T-cell (primary cell): Measurements from ENCODE around the gene ZNF426. TPM values are rescaled to one million over a fixed set of nuclear protein-coding genes. Genes with fewer than 3 reads are reported as not detected.
"Not testable (repeated sequence)": the region's sequence is repeated elsewhere in the genome, so short reads cannot be mapped to it uniquely, and the experiment has no call there.

Experiments used
- ATAC-seq, 4 experiments: fragments of 200-7000 bp in 3 of 4; fragments of 150-1000 bp in 1 of 4; cut with Tn5 transposase; replicated peaks in 1 of 4; 1 replicate in 3 of 4; 2 replicates in 1 of 4; pipeline ENCODE4 v1.10.0; 2021; ENCODE audit warnings: moderate library complexity in 3 of 4, mild to moderate bottlenecking in 2 of 4, moderate number of reproducible peaks in 1 of 4
- CTCF ChIA-PET, 2 donors: fragments of 300-600 bp; sonication (Branson Sonifier 250); formaldehyde crosslinking; loops; one replicate each; lab custom pipeline; 2022; ENCODE audit warnings: antibody characterized with exemption in 2 of 2; lab: Charles Lee
- POLR2A ChIA-PET, 2 donors: fragments of 300-600 bp; sonication (Branson Sonifier 250); formaldehyde crosslinking; loops; one replicate each; lab custom pipeline; 2022; ENCODE audit warnings: antibody characterized with exemption in 2 of 2; lab: Charles Lee
- DNase-seq, 35 experiments: peaks; one replicate each; pipeline versions ENCODE4 v3.0.0 to v3.0.0-alpha.2; 2013 to 2023
- H3K27ac ChIP-seq: one replicate; pipeline ENCODE4 v1.5.1; 2013; ENCODE audit warnings: low read length
- H3K27me3 ChIP-seq, 2 experiments: replicated peaks in 1 of 2; 1 replicate in 1 of 2; 2 replicates in 1 of 2; pipeline versions ENCODE4 v1.6.1 to v1.7.0; 2013; ENCODE audit warnings: low read length in 1 of 2, mixed read lengths in 1 of 2; ENCODE audit not compliant: control insufficient read depth in 2 of 2, insufficient read depth in 2 of 2; ENCODE audit errors: extremely low read depth in 1 of 2
- H3K36me3 ChIP-seq, 2 donors: 1 replicate in 1 of 2; 2 replicates in 1 of 2; pipeline versions ENCODE4 v1.6.1 to v1.7.0; 2013; ENCODE audit warnings: low read length in 1 of 2; ENCODE audit not compliant: control insufficient read depth in 2 of 2, insufficient read depth in 1 of 2; ENCODE audit errors: extremely low read depth in 1 of 2
- H3K4me1 ChIP-seq, 2 experiments: 1 replicate in 1 of 2; 2 replicates in 1 of 2; pipeline versions ENCODE4 v1.6.1 to v1.7.0; 2013; ENCODE audit warnings: low read length in 2 of 2, mixed read lengths in 1 of 2; ENCODE audit not compliant: insufficient read depth in 2 of 2, control insufficient read depth in 1 of 2; ENCODE audit errors: extremely low read depth in 1 of 2
- H3K4me3 ChIP-seq, 2 donors: 1 replicate in 1 of 2; 2 replicates in 1 of 2; pipeline versions ENCODE4 v1.5.1 to v1.7.0; 2013; ENCODE audit warnings: mild to moderate bottlenecking in 2 of 2, low read length in 1 of 2, moderate library complexity in 1 of 2; ENCODE audit not compliant: control insufficient read depth in 1 of 2; ENCODE audit errors: extremely low read depth in 1 of 2
- H3K9me3 ChIP-seq: 2 replicates; pipeline ENCODE4 v1.7.0; 2013
- H3K27ac Mint-ChIP-seq, 2 donors: one replicate each; pipeline ENCODE4 v1.8.0; 2020 to 2021; ENCODE audit warnings: mild to moderate bottlenecking in 2 of 2, mixed read lengths in 2 of 2
- H3K27me3 Mint-ChIP-seq, 2 donors: one replicate each; pipeline ENCODE4 v1.8.0; 2021 to 2022; ENCODE audit warnings: mixed read lengths in 2 of 2
- H3K36me3 Mint-ChIP-seq: one replicate; pipeline ENCODE4 v1.8.0; 2021; ENCODE audit warnings: mixed read lengths
- H3K4me1 Mint-ChIP-seq, 3 donors: one replicate each; pipeline ENCODE4 v1.8.0; 2020 to 2022; ENCODE audit warnings: mixed read lengths in 3 of 3, mild to moderate bottlenecking in 1 of 3
- H3K4me3 Mint-ChIP-seq, 3 donors: one replicate each; pipeline ENCODE4 v1.8.0; 2020 to 2022; ENCODE audit warnings: mild to moderate bottlenecking in 3 of 3, mixed read lengths in 3 of 3, moderate library complexity in 3 of 3
- H3K9me3 Mint-ChIP-seq, 3 donors: one replicate each; pipeline ENCODE4 v1.8.0; 2020 to 2022; ENCODE audit warnings: mixed read lengths in 3 of 3
- WGBS: methylation state at CpG from one replicate; pipeline ENCODE4 v1.1.5; 2013; ENCODE audit warnings: missing lambda C conversion rate; ENCODE audit not compliant: insufficient coverage; 5-methylcytosine and 5-hydroxymethylcytosine counted together
- total RNA-seq, 35 experiments: library from RNA in 6 of 35; stranded (reverse) in 6 of 35; fragments of 120-200 nt in 1 of 35; gene quantifications; one replicate each; pipeline versions ENCODE4 v1.2.1 to v1.2.4 and lab custom pipeline; 2013 to 2026

Gene ZNF426
- total RNA-seq, 5 donors from 2014 or later (not counting 1 experiment from before 2014, with no cell fraction given): 8.3 to 18.1 (median 13.2) TPM

DNA sequence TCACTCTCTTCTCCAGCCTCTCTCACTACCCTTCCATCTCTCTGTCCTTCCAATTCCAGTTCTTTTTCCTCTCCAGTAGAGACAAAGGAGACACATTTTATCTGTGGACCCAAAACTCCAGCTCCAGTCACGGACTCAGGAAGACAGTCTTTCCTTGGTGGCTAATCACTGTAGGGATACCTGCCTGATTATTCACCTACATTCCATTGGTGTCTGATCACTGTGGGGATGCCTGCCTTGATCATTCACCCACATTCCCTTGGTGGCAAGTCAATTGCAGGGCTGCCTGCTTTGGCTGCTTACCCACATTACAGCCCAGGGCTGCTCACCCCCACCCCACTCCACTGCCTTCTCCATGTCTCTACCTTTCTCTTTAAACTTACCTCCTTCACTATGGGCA is 1.5 kb upstream of the ZNF426 start:
- DNase-seq, H3K27ac ChIP-seq, H3K27me3 ChIP-seq, H3K9me3 ChIP-seq, ATAC-seq, H3K27me3 Mint-ChIP-seq, CTCF ChIA-PET, H3K4me3 ChIP-seq, POLR2A ChIA-PET: not testable (repeated sequence)
- H3K36me3 Mint-ChIP-seq: peaks cover 28% of the 10 kb centered on the region
- 100% methylated on average over 1 of the region's 1 CpG for WGBS
- H3K4me3 Mint-ChIP-seq: peak overlapping the region; percentile 95 to 99 (median 96)
- Histone ChIP-seq H3K36me3 (peaks cover under 1 to 12% of the 10 kb centered on the region in 2 donors), H3K4me1 (peaks cover 5 to 21% of the 10 kb centered on the region in 2 experiments)
- peaks cover 31 to 37% (median 31%) of the 10 kb centered on the region in 3 donors for H3K4me1 Mint-ChIP-seq
- H3K27ac Mint-ChIP-seq: peak overlapping the region; percentile 60 to 64
- H3K9me3 Mint-ChIP-seq: peaks cover 15 to 18% (median 16%) of the 10 kb centered on the region in 3 donors

DNA sequence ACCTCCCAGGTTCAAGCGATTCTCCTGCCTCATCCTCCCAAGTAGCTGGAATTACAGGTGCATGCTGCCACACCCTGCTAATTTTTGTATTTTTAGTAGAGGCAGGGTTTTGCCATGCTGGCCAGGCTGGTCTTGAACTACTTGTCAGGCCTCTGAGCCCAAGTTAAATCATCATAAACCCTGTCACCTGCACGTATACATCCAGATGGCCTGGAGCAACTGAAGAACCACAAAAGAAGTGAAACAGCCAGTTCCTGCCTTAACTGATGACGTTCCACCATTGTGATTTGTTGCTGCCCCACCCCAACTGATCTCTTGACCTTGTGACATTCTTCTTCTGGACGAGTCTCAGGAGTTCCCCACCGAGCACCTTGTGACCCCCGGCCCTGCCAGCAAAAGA is 756 bp upstream of the ZNF426 start:
- WGBS: 96% methylated on average over 5 of the region's 6 CpGs
- Mint-ChIP-seq H3K4me1 (peaks cover 31 to 37% (median 31%) of the 10 kb centered on the region in 3 donors), H3K36me3 (peaks cover 35% of the 10 kb centered on the region), H3K4me3 (peak overlapping the region; percentile 95 to 99 (median 96)), H3K27ac (peak overlapping the region; percentile 92 to 97), H3K9me3 (peaks cover 15 to 18% (median 16%) of the 10 kb centered on the region in 3 donors)
- H3K36me3 ChIP-seq: peaks cover 7 to 19% of the 10 kb centered on the region in 2 donors
- H3K27me3 Mint-ChIP-seq, H3K4me3 ChIP-seq, CTCF ChIA-PET, H3K9me3 ChIP-seq, ATAC-seq, DNase-seq, POLR2A ChIA-PET, H3K27me3 ChIP-seq: not testable (repeated sequence)
- peak overlapping the region; percentile 92 for H3K27ac ChIP-seq
- peaks cover 5 to 21% of the 10 kb centered on the region in 2 experiments for H3K4me1 ChIP-seq

DNA sequence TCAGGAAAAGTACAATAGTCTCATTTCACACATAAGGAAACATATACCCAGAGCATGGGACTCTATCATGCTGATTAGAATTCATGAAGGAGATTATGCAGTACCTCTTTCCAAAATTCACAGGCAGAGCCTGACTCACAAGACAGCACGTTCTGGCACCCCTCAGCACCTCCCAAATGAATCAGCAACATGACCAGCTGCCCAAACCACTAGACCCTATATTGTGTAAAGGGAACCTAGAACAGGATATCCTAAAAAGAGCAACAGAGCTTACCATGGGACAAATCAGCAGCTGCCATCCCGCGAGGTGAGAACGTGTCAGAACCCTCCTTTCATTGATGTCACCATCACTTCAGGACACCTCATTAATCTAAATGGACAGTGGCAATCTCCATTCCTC is 2.5 kb downstream of the ZNF426 start:
- peaks cover 5 to 21% of the 10 kb centered on the region in 2 experiments for H3K4me1 ChIP-seq
- no peak overlapping the region for H3K4me3 ChIP-seq
- no peaks in the 10 kb centered on the region for H3K27me3 ChIP-seq
- peak overlapping the region in 1 of 3 donors; percentile 23 for H3K4me3 Mint-ChIP-seq
- 67% methylated on average over 1 of the region's 4 CpGs for WGBS
- ChIA-PET CTCF (interaction anchor here in 1 of 2 donors (0.5 kb wide), 1 partner anchor 116 kb away, joined by 3 read pairs; no protein-coding TSS in a partner anchor), POLR2A (no interaction called here)
- no peak overlapping the region for H3K27ac ChIP-seq
- H3K9me3 ChIP-seq: no peaks in the 10 kb centered on the region
- no peak for DNase-seq
- peaks cover 18 to 50% of the 10 kb centered on the region in 2 donors for H3K36me3 ChIP-seq
- H3K36me3 Mint-ChIP-seq: peaks cover 67% of the 10 kb centered on the region
- H3K27me3 Mint-ChIP-seq: no peaks in the 10 kb centered on the region
- no peak overlapping the region for H3K27ac Mint-ChIP-seq
- H3K4me1 Mint-ChIP-seq: peaks cover 31 to 37% (median 31%) of the 10 kb centered on the region in 3 donors
- no peak for ATAC-seq
- peaks cover 30 to 39% (median 37%) of the 10 kb centered on the region in 3 donors for H3K9me3 Mint-ChIP-seq

DNA sequence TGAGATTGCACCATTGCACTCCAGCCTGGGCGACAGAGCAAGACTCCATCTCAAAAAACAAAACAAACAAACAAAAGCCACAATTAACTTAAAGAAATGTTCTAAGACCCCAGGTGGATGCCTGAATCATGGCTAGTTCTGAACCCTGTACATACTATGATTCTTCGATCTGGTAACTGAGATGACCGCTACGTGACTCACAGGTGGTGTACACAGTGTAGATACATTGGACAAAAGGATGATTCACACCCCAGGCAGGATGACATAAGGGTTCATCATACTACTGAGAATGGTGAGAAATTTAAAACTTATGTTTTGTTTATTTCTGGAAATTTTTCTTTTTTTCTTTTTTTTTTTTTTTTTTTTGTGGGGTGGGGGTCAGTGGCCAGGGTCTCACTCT is 6.5 kb downstream of the ZNF426 start:
- no peak for ATAC-seq
- peaks cover 90% of the 10 kb centered on the region for H3K36me3 Mint-ChIP-seq

DNA sequence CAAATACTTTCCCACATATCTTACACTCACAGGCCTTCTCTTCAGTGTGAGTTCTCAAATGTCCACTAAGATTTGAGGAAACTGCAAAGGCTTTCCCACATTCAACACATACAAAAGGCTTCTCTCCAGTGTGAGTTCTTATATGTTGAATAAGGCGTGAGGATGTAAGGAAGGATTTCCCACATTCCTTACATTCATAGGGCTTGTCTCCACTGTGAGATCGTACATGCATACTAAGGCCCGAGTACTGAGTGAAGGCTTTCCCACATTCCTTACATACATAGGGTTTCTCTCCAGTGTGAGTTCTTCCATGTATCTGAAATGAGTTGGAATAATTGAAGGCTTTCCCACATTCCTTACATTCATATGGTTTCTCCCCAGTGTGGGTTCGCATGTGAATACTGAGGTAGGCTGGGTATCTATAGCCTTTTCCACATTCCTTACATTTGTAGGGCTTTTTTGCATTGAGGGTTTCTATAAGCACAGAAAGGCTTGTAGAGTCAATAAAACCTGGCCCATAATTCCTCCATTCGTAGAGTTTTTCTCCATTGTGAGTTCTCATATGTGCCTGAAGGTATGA is 9.6 kb downstream of the ZNF426 start:
- Mint-ChIP-seq H3K27me3 (no peaks in the 10 kb centered on the region), H3K27ac (no peak overlapping the region), H3K4me1 (no peaks in the 10 kb centered on the region), H3K36me3 (peaks cover 82% of the 10 kb centered on the region), H3K9me3 (peaks cover 25 to 60% (median 57%) of the 10 kb centered on the region in 3 donors), H3K4me3 (no peak overlapping the region)
- Histone ChIP-seq H3K9me3 (peaks cover 28% of the 10 kb centered on the region), H3K36me3 (peaks cover 12 to 57% of the 10 kb centered on the region in 2 donors), H3K27me3 (no peaks in the 10 kb centered on the region), H3K27ac (no peak overlapping the region), H3K4me3 (no peak overlapping the region), H3K4me1 (no peaks in the 10 kb centered on the region)
- peak in 1 of 35 experiments; percentile 3 for DNase-seq
- no peak for ATAC-seq
- POLR2A ChIA-PET: no interaction called here
- WGBS: no CpG with 5 or more reads among the region's 5 CpGs
- CTCF ChIA-PET: no interaction called here

More for the DNA sequence above, 6.5 kb downstream of the ZNF426 start:
- Histone ChIP-seq H3K4me1 (peaks cover 0 to 5% of the 10 kb centered on the region in 2 experiments), H3K36me3 (peaks cover 22 to 79% of the 10 kb centered on the region in 2 donors), H3K4me3 (peak overlapping the region in 1 of 2 donors; percentile 5), H3K27ac (no peak overlapping the region), H3K27me3 (no peaks in the 10 kb centered on the region), H3K9me3 (peaks cover 27% of the 10 kb centered on the region)
- ChIA-PET POLR2A (no interaction called here), CTCF (no interaction called here)
- peaks cover 7 to 9% (median 8%) of the 10 kb centered on the region in 3 donors for H3K4me1 Mint-ChIP-seq
- H3K27me3 Mint-ChIP-seq: no peaks in the 10 kb centered on the region
- WGBS: 100% methylated on average over 1 of the region's 4 CpGs
- no peak overlapping the region for H3K4me3 Mint-ChIP-seq
- no peak overlapping the region for H3K27ac Mint-ChIP-seq
- peaks cover 18 to 49% (median 46%) of the 10 kb centered on the region in 3 donors for H3K9me3 Mint-ChIP-seq
- DNase-seq: no peak

DNA sequence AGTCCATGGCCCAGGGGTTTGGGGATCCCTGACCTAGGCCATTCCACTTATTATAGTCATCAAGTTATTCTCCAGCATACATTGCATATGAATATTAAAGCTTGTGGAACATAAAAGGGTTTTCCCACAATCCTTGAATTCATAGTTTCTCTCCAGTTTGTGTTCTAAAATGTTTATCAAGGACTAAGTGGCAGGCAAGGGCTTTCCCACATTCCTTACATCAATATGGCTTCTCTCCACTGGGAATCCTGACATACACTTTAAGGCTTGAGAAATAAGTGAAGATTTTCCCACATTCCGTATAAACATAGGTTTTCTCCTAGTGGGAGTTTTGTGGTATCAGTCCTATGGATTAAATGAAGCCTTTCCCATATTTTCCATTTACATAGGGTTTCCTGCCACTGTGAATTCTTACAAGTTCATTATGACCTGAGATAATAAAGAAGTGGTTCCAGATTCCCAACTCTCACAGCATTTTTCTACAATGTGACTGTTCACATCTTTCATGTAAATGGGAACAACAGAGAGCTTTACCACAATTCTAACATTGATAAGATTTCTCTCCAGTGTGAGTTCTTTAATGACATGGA is 14.5 kb downstream of the ZNF426 start:
- Histone ChIP-seq H3K27ac (no peak overlapping the region), H3K27me3 (peaks cover 0 to 3% of the 10 kb centered on the region in 2 experiments), H3K36me3 (peaks cover 5 to 10% of the 10 kb centered on the region in 2 donors), H3K4me1 (no peaks in the 10 kb centered on the region), H3K4me3 (no peak overlapping the region), H3K9me3 (peaks cover 21% of the 10 kb centered on the region)
- Mint-ChIP-seq H3K9me3 (peaks cover 16 to 59% (median 47%) of the 10 kb centered on the region in 3 donors), H3K4me1 (no peaks in the 10 kb centered on the region), H3K27me3 (no peaks in the 10 kb centered on the region), H3K27ac (no peak overlapping the region), H3K36me3 (peaks cover 55% of the 10 kb centered on the region), H3K4me3 (no peak overlapping the region)
- no peak for ATAC-seq
- ChIA-PET POLR2A (no interaction called here), CTCF (interaction anchor here in 1 of 2 donors (0.5 kb wide), 1 partner anchor 819 kb away, joined by 3 read pairs; no protein-coding TSS in a partner anchor)
- no peak for DNase-seq
- WGBS: no CpG with 5 or more reads among the region's 1 CpG
